ENCODE results near the gene HEXIM1. TPM values are rescaled to one million over a fixed set of nuclear protein-coding genes. Genes with fewer than 3 reads are reported as not detected.

The HEXIM1 gene
- total RNA-seq, 5 donors from 2014 or later (not counting 1 experiment from before 2014, with no cell fraction given) = 32.3 to 55.9 (median 34.5) TPM

- Mint-ChIP-seq H3K4me3 (peak overlapping the region; percentile 84 to 88 (median 84)), H3K9me3 (no peaks in the 10 kb centered on the region), H3K4me1 (peaks cover 27 to 32% (median 32%) of the 10 kb centered on the region in 3 donors), H3K27me3 (no peaks in the 10 kb centered on the region), H3K36me3 (peaks cover 2% of the 10 kb centered on the region), H3K27ac (no peak overlapping the region)
- POLR2A ChIA-PET = no interaction called here
- Histone ChIP-seq H3K4me3 (ENCODE audit: control insufficient read depth in 1 of 2, extremely low read depth in 1 of 2, low read length in 1 of 2) (no peak overlapping the region), H3K27ac (ENCODE audit: low read length) (no peak overlapping the region), H3K9me3 (no peaks in the 10 kb centered on the region), H3K36me3 (ENCODE audit: control insufficient read depth in 2 of 2, extremely low read depth in 1 of 2, insufficient read depth in 1 of 2, low read length in 1 of 2) (peaks cover 0 to 5% of the 10 kb centered on the region in 2 donors), H3K4me1 (ENCODE audit: control insufficient read depth in 1 of 2, extremely low read depth in 1 of 2, insufficient read depth in 2 of 2, low read length in 2 of 2) (peaks cover 0 to 32% of the 10 kb centered on the region in 2 experiments), H3K27me3 (replicated peaks in 1 of 2; ENCODE audit: control insufficient read depth in 2 of 2, extremely low read depth in 1 of 2, insufficient read depth in 2 of 2, low read length in 1 of 2) (no peaks in the 10 kb centered on the region)
- no peak for ATAC-seq (replicated peaks in 1 of 4)
- no peak for DNase-seq
- 95% methylated on average over 9 of the region's 12 CpGs for WGBS (ENCODE audit: insufficient coverage)
- CTCF ChIA-PET = interaction anchor here in 1 of 2 donors (1.1 to 4.8 kb wide), 2 partner anchors 14 to 79 kb away, joined by 4 to 277 read pairs; partner anchors contain the start of gene HEXIM1
Observed at GRCh38 chr17:45136846-45137560, 11.3 kb upstream of the HEXIM1 start.

- Mint-ChIP-seq H3K36me3 (peaks cover 2% of the 10 kb centered on the region), H3K27me3 (no peaks in the 10 kb centered on the region), H3K4me1 (peaks cover 27 to 34% (median 32%) of the 10 kb centered on the region in 3 donors), H3K4me3 (peak overlapping the region in 1 of 3 donors; percentile 24), H3K9me3 (no peaks in the 10 kb centered on the region), H3K27ac (no peak overlapping the region)
- POLR2A ChIA-PET = interaction anchor here in 1 of 2 donors (0.6 kb wide), 2 partner anchors 57 to 87 kb away, joined by 8 read pairs; no protein-coding TSS in a partner anchor
- CTCF ChIA-PET = interaction anchor here (0.7 to 4.8 kb wide), 3 partner anchors 13 to 79 kb away, joined by 4 to 277 read pairs (median 6); partner anchors contain the start of gene HEXIM1 (in 1 of the 2)
- no peaks in the 10 kb centered on the region for H3K27me3 ChIP-seq (replicated peaks in 1 of 2; ENCODE audit: control insufficient read depth in 2 of 2, extremely low read depth in 1 of 2, insufficient read depth in 2 of 2, low read length in 1 of 2)
- peaks cover 0 to 5% of the 10 kb centered on the region in 2 donors for H3K36me3 ChIP-seq (ENCODE audit: control insufficient read depth in 2 of 2, extremely low read depth in 1 of 2, insufficient read depth in 1 of 2, low read length in 1 of 2)
- H3K4me1 ChIP-seq (ENCODE audit: control insufficient read depth in 1 of 2, extremely low read depth in 1 of 2, insufficient read depth in 2 of 2, low read length in 2 of 2) = peaks cover 0 to 29% of the 10 kb centered on the region in 2 experiments
- DNase-seq (no peak), ATAC-seq (replicated peaks in 1 of 4) (no peak)
- H3K9me3 ChIP-seq = no peaks in the 10 kb centered on the region
- H3K4me3 ChIP-seq (ENCODE audit: control insufficient read depth in 1 of 2, extremely low read depth in 1 of 2, low read length in 1 of 2) = no peak overlapping the region
- WGBS (ENCODE audit: insufficient coverage) = 95% methylated on average over 10 of the region's 11 CpGs
- no peak overlapping the region for H3K27ac ChIP-seq (ENCODE audit: low read length)
Observed at GRCh38 chr17:45137561-45138305, 10.5 kb upstream of the HEXIM1 start.

GRCh38 chr17:45138911-45139532 lies 9.3 kb upstream of the HEXIM1 start:
- Mint-ChIP-seq H3K9me3 (no peaks in the 10 kb centered on the region), H3K4me3 (no peak overlapping the region), H3K27me3 (no peaks in the 10 kb centered on the region), H3K27ac (no peak overlapping the region), H3K36me3 (peaks cover 2% of the 10 kb centered on the region), H3K4me1 (peaks cover 30 to 38% (median 33%) of the 10 kb centered on the region in 3 donors)
- Histone ChIP-seq H3K27ac (ENCODE audit: low read length) (no peak overlapping the region), H3K27me3 (replicated peaks in 1 of 2; ENCODE audit: control insufficient read depth in 2 of 2, extremely low read depth in 1 of 2, insufficient read depth in 2 of 2, low read length in 1 of 2) (no peaks in the 10 kb centered on the region), H3K9me3 (no peaks in the 10 kb centered on the region), H3K36me3 (ENCODE audit: control insufficient read depth in 2 of 2, extremely low read depth in 1 of 2, insufficient read depth in 1 of 2, low read length in 1 of 2) (peaks cover 0 to 5% of the 10 kb centered on the region in 2 donors), H3K4me3 (ENCODE audit: control insufficient read depth in 1 of 2, extremely low read depth in 1 of 2, low read length in 1 of 2) (no peak overlapping the region), H3K4me1 (ENCODE audit: control insufficient read depth in 1 of 2, extremely low read depth in 1 of 2, insufficient read depth in 2 of 2, low read length in 2 of 2) (peaks cover 2 to 30% of the 10 kb centered on the region in 2 experiments)
- WGBS (ENCODE audit: insufficient coverage) = 93% methylated on average over 9 of the region's 14 CpGs
- no peak for ATAC-seq (replicated peaks in 1 of 4)
- no peak for DNase-seq
- ChIA-PET CTCF (interaction anchor here in 1 of 2 donors (0.6 to 0.7 kb wide), 2 partner anchors 58 to 153 kb away, joined by 3 to 6 read pairs; no protein-coding TSS in a partner anchor), POLR2A (interaction anchor here in 1 of 2 donors (0.8 kb wide), 1 partner anchor 9 kb away, joined by 3 read pairs; the partner anchor contains the start of gene HEXIM1)

- no peak for ATAC-seq (replicated peaks in 1 of 4)
- POLR2A ChIA-PET = interaction anchor here in 1 of 2 donors (0.8 kb wide), 1 partner anchor 9 kb away, joined by 3 read pairs; the partner anchor contains the start of gene HEXIM1
Observed at GRCh38 chr17:45139533-45139920, 8.7 kb upstream of the HEXIM1 start.

GRCh38 chr17:45143094-45143670 lies 5.1 kb upstream of the HEXIM1 start:
- H3K27ac ChIP-seq (ENCODE audit: low read length) = no peak overlapping the region
- peaks cover 0 to 2% of the 10 kb centered on the region in 2 donors for H3K27me3 Mint-ChIP-seq
- H3K4me3 ChIP-seq (ENCODE audit: control insufficient read depth in 1 of 2, extremely low read depth in 1 of 2, low read length in 1 of 2) = peak overlapping the region in 1 of 2 donors; percentile 69

More at GRCh38 chr17:45139533-45139920, 8.7 kb upstream of the HEXIM1 start:
- no peak overlapping the region for H3K4me3 Mint-ChIP-seq
- Histone ChIP-seq H3K9me3 (no peaks in the 10 kb centered on the region), H3K36me3 (ENCODE audit: control insufficient read depth in 2 of 2, extremely low read depth in 1 of 2, insufficient read depth in 1 of 2, low read length in 1 of 2) (peaks cover 0 to 5% of the 10 kb centered on the region in 2 donors), H3K4me1 (ENCODE audit: control insufficient read depth in 1 of 2, extremely low read depth in 1 of 2, insufficient read depth in 2 of 2, low read length in 2 of 2) (peaks cover 4 to 34% of the 10 kb centered on the region in 2 experiments), H3K27me3 (replicated peaks in 1 of 2; ENCODE audit: control insufficient read depth in 2 of 2, extremely low read depth in 1 of 2, insufficient read depth in 2 of 2, low read length in 1 of 2) (no peaks in the 10 kb centered on the region), H3K4me3 (ENCODE audit: control insufficient read depth in 1 of 2, extremely low read depth in 1 of 2, low read length in 1 of 2) (no peak overlapping the region), H3K27ac (ENCODE audit: low read length) (no peak overlapping the region)
- CTCF ChIA-PET = interaction anchor here in 1 of 2 donors (0.7 kb wide), 1 partner anchor 58 kb away, joined by 3 read pairs; no protein-coding TSS in a partner anchor
- H3K4me1 Mint-ChIP-seq = peaks cover 31 to 39% (median 33%) of the 10 kb centered on the region in 3 donors
- DNase-seq = no peak
- peaks cover 2% of the 10 kb centered on the region for H3K36me3 Mint-ChIP-seq
- H3K27me3 Mint-ChIP-seq = no peaks in the 10 kb centered on the region
- no peak overlapping the region for H3K27ac Mint-ChIP-seq
- no peaks in the 10 kb centered on the region for H3K9me3 Mint-ChIP-seq
- 67% methylated on average over 1 of the region's 4 CpGs for WGBS (ENCODE audit: insufficient coverage)

More at GRCh38 chr17:45143094-45143670, 5.1 kb upstream of the HEXIM1 start:
- Mint-ChIP-seq H3K4me3 (peak overlapping the region; percentile 67 to 100 (median 68)), H3K27ac (peak overlapping the region; percentile 79 to 82), H3K9me3 (no peaks in the 10 kb centered on the region), H3K36me3 (peaks cover 1% of the 10 kb centered on the region), H3K4me1 (peaks cover 35 to 55% (median 44%) of the 10 kb centered on the region in 3 donors)
- Histone ChIP-seq H3K27me3 (replicated peaks in 1 of 2; ENCODE audit: control insufficient read depth in 2 of 2, extremely low read depth in 1 of 2, insufficient read depth in 2 of 2, low read length in 1 of 2) (no peaks in the 10 kb centered on the region), H3K9me3 (no peaks in the 10 kb centered on the region), H3K36me3 (ENCODE audit: control insufficient read depth in 2 of 2, extremely low read depth in 1 of 2, insufficient read depth in 1 of 2, low read length in 1 of 2) (peaks cover under 1 to 5% of the 10 kb centered on the region in 2 donors), H3K4me1 (ENCODE audit: control insufficient read depth in 1 of 2, extremely low read depth in 1 of 2, insufficient read depth in 2 of 2, low read length in 2 of 2) (peaks cover 18 to 45% of the 10 kb centered on the region in 2 experiments)
- 95% methylated on average over 8 of the region's 13 CpGs for WGBS (ENCODE audit: insufficient coverage)
- DNase-seq = no peak
- ATAC-seq (replicated peaks in 1 of 4) = no peak
- ChIA-PET POLR2A (no interaction called here), CTCF (interaction anchor here (0.7 to 2.4 kb wide), 2 partner anchors 8 to 86 kb away, joined by 5 to 13 read pairs; partner anchors contain the start of gene ACBD4 (in 1 of the 2))

Measured in T-cell (primary cell).